GM19023 (cell line): ENCODE data around the gene MMGT1.
"Not testable (repeated sequence)": the region's sequence is repeated elsewhere in the genome, so short reads cannot be mapped to it uniquely, and the experiment has no call there.

Source experiments
- ATAC-seq: cut with Tn5 transposase; IDR thresholded peaks from one replicate; pipeline ENCODE4 v1.9.1; 2021; ENCODE audit warnings: mild to moderate bottlenecking, moderate library complexity; ENCODE audit not compliant: unreplicated experiment

The MMGT1 gene

DNA sequence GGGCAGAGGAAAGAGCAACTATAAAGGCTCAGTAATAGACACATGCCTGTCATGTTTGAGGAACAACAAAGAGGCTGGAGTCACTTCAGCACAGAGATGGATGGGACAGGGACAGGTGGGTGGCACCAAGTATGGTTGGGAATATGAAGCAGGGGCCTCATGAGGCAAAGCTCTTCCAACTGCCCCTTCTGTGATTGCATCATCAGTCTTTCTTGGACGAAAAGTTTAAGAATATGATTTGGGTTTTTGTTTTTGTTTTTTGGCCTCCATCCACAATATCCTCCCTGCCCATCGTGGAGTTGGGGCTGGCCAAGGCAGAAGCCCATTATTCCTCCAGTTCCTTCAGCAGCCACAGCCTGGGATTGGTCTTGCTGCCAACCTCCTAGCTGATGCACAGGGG, 45.9 kb downstream of the MMGT1 start:
- no peak for ATAC-seq

DNA sequence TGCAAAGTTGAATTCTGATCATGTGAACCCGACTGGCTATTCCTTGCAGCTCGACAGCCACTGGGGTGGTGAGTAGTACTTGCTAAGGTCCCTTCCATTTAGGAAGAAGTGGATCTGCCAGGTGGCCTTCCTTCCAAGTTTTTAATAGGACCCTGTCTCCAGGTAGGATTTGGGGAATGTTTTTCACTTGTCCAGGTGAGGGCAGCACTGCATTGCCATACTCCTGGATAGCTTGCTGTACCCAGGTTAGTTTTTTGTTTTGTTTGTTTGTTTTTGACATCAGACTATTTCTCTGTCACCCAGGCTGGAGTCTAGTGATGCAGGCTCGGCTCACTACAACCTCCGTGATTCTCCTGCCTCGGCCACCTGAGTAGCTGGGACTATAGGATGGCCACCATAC, 50.4 kb downstream of the MMGT1 start:
- ATAC-seq: no peak

DNA sequence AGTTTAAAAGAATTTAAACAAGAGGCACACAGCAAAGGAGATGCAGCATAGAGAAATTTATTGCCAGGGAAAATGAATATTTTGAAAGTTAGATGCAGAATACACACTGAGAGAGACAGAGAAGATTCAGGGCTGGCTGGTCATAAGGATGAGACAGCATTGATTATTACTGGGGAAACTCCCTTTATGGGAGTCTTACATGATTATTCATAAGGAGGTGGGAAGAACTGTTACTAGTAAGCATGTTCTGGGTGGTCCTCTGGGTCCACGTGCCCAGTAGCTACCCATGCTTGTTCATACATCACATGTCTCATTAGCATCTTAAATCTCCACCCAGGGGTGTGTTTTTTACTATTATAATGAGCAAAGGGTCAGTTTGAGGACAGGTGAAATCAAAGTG, 53.3 kb downstream of the MMGT1 start:
- ATAC-seq: not testable (repeated sequence)

DNA sequence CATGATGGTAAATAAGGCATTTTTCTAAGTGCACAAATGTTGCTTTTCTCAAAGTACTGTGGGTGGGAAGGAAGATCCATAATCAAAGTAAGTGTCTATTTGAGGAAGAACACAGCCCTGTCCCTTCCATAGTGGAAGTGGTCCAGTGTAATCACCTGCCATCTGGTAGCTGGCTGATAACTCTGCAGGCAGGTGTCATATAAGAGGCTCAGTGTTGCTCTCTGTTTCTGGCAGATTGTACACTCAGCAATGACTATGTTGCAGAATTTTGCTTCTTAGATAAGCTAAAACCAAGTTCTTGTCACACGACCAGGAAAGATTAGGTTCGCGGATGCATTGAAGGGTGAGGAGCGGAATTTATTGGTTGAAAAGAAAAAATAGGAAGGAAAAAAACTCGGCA, 59.4 kb downstream of the MMGT1 start:
- no peak for ATAC-seq
